GM06990 (cell line): ENCODE measurements around the gene FSTL4.

ENCODE experiments used
- DNase-seq: peaks from one replicate; pipeline ENCODE4 v3.0.0-alpha.2; 2011; ENCODE audit not compliant: insufficient read length; ENCODE audit errors: extremely low read depth
- H3K27me3 ChIP-seq: replicated peaks from 2 replicates; pipeline ENCODE4 v1.6.0; 2011; ENCODE audit warnings: low read length; ENCODE audit not compliant: control insufficient read depth, insufficient read depth
- H3K36me3 ChIP-seq: 2 replicates; pipeline ENCODE4 v1.5.1; 2011; ENCODE audit warnings: low read length; ENCODE audit not compliant: control insufficient read depth, insufficient read depth
- H3K4me3 ChIP-seq: replicated peaks from 2 replicates; pipeline ENCODE4 v1.5.1; 2011; ENCODE audit warnings: low read depth, mild to moderate bottlenecking, control low read depth, low read length
- CTCF ChIP-seq: IDR thresholded peaks from 2 replicates; pipeline ENCODE4 v1.5.1; 2011; ENCODE audit warnings: low read length, control low read depth, mild to moderate bottlenecking, inconsistent platforms; ENCODE audit not compliant: insufficient read depth, poor library complexity, severe bottlenecking

Gene FSTL4

GRCh38 chr5:133214153-133214820 lies 398.1 kb downstream of the FSTL4 start:
- H3K4me3 ChIP-seq, result no peak overlapping the region
- H3K27me3 ChIP-seq, result peaks cover 2% of the 10 kb centered on the region
- no peak for TF ChIP-seq CTCF
- no peaks in the 10 kb centered on the region for H3K36me3 ChIP-seq
- no peak for DNase-seq

GRCh38 chr5:133205649-133206048 lies 406.7 kb downstream of the FSTL4 start:
- Histone ChIP-seq H3K4me3 (no peak overlapping the region), H3K27me3 (peaks cover 2% of the 10 kb centered on the region), H3K36me3 (no peaks in the 10 kb centered on the region)
- DNase-seq, result no peak
- no peak for TF ChIP-seq CTCF

- Histone ChIP-seq H3K27me3 (peaks cover 2% of the 10 kb centered on the region), H3K36me3 (no peaks in the 10 kb centered on the region), H3K4me3 (no peak overlapping the region)
- no peak for TF ChIP-seq CTCF
- DNase-seq, result no peak
These were observed 407.1 kb downstream of the FSTL4 start for GRCh38 chr5:133205204-133205603.

GRCh38 chr5:133203317-133204305 lies 408.7 kb downstream of the FSTL4 start:
- no peak overlapping the region for H3K4me3 ChIP-seq
- no peak for DNase-seq
- H3K36me3 ChIP-seq, result no peaks in the 10 kb centered on the region
- H3K27me3 ChIP-seq, result no peaks in the 10 kb centered on the region; the same call in none of the 2 replicates
- no peak for TF ChIP-seq CTCF

GRCh38 chr5:133202066-133202665 lies 410.2 kb downstream of the FSTL4 start:
- Histone ChIP-seq H3K36me3 (no peaks in the 10 kb centered on the region), H3K27me3 (no peaks in the 10 kb centered on the region; the same call in none of the 2 replicates), H3K4me3 (no peak overlapping the region)
- no peak for DNase-seq
- no peak for TF ChIP-seq CTCF
